SKM-1 (cell line): ENCODE results near the gene PTX3.

Experiments
- DNase-seq: peaks from one replicate; lab custom pipeline; 2025; ENCODE audit not compliant: unreplicated experiment; lab: John Stamatoyannopoulos, UW

The PTX3 gene

DNA sequence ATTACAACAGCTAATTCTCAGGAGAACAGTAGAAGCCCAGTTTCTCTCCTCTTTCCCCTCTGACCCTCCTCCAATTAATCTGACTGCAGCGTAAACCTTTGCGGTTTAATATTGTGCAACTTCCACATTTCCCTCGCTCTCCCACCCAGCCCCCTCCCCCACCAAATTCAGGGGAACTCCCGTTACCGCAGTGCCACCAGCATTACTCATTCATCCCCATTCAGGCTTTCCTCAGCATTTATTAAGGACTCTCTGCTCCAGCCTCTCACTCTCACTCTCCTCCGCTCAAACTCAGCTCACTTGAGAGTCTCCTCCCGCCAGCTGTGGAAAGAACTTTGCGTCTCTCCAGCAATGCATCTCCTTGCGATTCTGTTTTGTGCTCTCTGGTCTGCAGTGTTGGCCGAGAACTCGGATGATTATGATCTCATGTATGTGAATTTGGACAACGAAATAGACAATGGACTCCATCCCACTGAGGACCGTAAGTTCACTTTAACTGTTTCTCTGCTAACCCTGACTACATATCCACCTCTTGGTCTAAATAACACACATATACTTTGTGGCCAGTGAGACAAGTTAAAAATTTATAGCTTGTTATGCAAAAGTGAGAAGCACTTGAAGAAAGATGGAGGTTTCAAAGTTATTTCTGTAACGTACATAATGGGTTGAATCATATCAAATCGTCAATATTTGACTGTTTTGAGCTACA lies at the start of gene PTX3:
TSS of gene PTX3 (plus strand) at position 268 of the 709 bp plus-strand sequence. CDS start at position 352, 84 bp downstream.
- DNase-seq: peak; percentile 83

- no peak for DNase-seq
These were observed 48.8 kb upstream of the PTX3 start for GRCh38 chr3:157387708-157388435.

GRCh38 chr3:157388976-157389375 lies 47.7 kb upstream of the PTX3 start:
- DNase-seq: no peak

GRCh38 chr3:157390713-157391515 lies 45.7 kb upstream of the PTX3 start:
- DNase-seq: no peak

DNA sequence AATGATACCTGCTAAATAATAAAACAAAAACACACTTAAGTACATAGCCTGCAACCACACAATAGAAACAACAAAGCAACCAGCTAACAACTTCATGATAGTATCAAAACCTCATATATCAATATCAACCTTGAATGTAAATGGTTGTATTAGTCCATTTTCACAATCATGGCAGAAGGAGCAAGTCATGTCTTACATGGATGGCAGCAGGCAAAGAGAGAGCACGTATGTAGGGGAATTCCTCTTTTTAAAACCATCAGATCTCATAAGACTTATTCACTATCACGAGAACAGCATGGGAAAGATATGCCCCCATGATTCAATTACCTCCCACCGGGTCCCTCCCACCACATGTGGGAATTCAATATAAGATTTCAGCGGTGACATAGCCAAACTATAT lies 44.5 kb upstream of the PTX3 start:
- DNase-seq: no peak

DNA sequence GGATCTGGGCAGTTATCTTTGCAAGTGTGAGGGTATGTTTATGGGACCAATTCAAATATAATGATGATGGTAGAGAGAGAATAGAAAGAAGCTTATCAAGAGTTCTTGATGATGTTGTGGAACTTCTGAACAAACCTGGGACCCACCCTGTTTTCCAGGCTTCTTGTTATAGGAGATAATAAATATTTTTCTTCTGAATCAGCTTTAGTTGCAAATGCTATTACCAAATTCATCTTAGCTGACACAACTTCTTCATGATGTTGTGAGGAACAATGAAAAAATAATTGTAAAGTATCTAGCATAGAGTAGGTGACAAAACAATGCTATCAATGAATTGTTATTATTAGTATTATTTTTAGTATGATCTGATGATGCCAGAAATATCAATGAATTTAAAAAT lies 43.5 kb upstream of the PTX3 start:
- no peak for DNase-seq

DNA sequence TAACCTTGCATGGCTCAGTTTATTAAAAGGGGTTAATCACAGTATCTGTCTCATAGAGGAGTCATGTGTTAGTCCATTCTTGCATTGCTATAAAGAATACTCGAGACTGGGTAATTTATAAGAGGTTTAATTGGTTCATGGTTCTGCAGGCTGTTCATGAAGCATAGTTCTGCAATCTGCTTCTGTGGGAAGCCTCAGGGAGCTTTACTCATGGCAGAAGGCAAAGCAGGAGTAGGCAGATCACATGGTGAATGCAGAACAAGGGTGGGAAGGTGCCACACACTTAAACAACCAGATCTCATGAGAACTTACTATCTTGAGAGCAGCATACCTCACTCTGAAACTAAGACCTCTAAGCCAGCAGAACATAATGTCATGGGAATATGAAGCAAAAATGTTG lies 42.2 kb upstream of the PTX3 start:
- no peak for DNase-seq

GRCh38 chr3:157398598-157398997 lies 38.1 kb upstream of the PTX3 start:
- DNase-seq: no peak

GRCh38 chr3:157404381-157404780 lies 32.3 kb upstream of the PTX3 start:
- no peak for DNase-seq

GRCh38 chr3:157405457-157405856 lies 31.2 kb upstream of the PTX3 start:
- no peak for DNase-seq

GRCh38 chr3:157406394-157406793 lies 30.3 kb upstream of the PTX3 start:
- no peak for DNase-seq

GRCh38 chr3:157407769-157408168 lies 28.9 kb upstream of the PTX3 start:
- DNase-seq: no peak

- no peak for DNase-seq
These were observed 28.0 kb upstream of the PTX3 start for GRCh38 chr3:157408499-157409149.

DNA sequence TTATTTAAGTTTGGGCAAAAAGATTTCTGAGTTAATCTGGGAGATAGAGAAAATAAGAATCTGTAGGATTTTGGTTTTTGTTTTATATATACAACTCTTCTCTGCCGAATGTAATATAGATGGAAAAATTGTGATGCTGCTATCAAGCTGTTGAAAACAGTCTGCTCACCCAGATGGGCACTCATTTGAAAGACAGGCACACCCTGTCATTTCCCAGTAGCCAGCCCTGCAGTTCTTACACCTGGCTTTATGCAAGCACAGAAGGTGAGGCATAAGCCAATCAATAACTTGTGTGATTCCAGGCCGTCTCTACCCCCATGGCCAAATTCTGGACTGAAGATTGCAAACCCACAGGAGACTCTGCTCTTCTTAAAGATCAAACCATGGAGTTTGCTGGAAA lies 27.1 kb upstream of the PTX3 start:
- DNase-seq: no peak

DNA sequence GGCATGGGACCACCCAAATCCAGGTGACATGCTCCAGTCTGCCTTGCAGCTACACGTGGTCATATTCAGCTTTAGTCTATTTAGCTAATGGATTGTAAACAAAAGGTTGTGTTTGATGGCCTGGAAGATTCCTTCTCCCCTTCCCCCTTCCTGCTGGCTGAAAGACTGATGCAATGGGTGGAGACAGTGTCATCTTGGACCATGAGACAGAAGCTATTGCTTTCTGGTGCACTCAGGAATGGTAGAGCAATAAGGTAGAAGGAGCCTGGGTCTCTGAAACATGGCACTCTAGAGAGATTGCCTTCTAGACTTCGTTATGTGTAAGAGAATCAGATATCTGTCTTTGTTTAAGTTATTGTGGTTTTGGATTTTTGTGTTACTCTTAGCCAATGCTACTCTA lies 25.7 kb upstream of the PTX3 start:
- no peak for DNase-seq

GRCh38 chr3:157412323-157412855 lies 24.3 kb upstream of the PTX3 start:
- no peak for DNase-seq

GRCh38 chr3:157414861-157415260 lies 21.8 kb upstream of the PTX3 start:
- no peak for DNase-seq

GRCh38 chr3:157416347-157417087 lies 20.1 kb upstream of the PTX3 start:
- DNase-seq: no peak

- no peak for DNase-seq
These were observed 19.4 kb upstream of the PTX3 start for GRCh38 chr3:157417247-157417646.

DNA sequence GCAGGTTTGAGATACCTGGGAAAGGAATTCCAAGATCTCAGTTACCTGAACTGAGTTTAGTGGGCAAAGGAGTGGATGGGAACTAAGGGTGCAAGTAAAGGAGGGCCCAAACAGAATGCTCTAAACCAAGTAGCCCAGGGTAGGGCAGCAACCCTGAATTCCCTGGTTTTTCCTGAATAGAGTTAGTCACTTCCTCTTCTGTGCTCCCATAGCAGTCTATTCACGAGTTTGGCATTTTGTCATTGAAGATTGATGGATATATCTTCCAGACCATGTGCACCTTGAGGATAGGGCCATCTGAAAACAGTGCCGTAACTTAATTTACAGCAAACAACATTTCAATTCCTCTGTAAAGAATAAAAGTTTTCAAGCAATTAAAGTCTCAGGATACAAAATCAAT lies 18.5 kb upstream of the PTX3 start:
- no peak for DNase-seq
